GOT3 (cell line): ENCODE results near the gene RBMX.
"Not testable (repeated sequence)": the region's sequence is repeated elsewhere in the genome, so short reads cannot be mapped to it uniquely, and the experiment has no call there.

Experiments
- DNase-seq: peaks from one replicate; lab custom pipeline; 2025; ENCODE audit warnings: mixed read lengths; lab: John Stamatoyannopoulos, UW

The RBMX gene

GRCh38 chrX:136880452-136881013 is at the start of gene RBMX:
TSS of gene RBMX (minus strand) at chrX:136880725. CDS start at chrX:136879427, 1,298 bp downstream.
- DNase-seq, result peak; percentile 66

GRCh38 chrX:136921438-136921837 is 40.9 kb upstream of the RBMX start:
- DNase-seq, result not testable (repeated sequence)

- no peak for DNase-seq
Observed at GRCh38 chrX:136920001-136920400, 39.5 kb upstream of the RBMX start.

GRCh38 chrX:136916827-136917226 is 36.3 kb upstream of the RBMX start:
- DNase-seq, result no peak

GRCh38 chrX:136911661-136912060 is 31.1 kb upstream of the RBMX start:
- not testable (repeated sequence) for DNase-seq

GRCh38 chrX:136911253-136911652 is 30.7 kb upstream of the RBMX start:
- no peak for DNase-seq

GRCh38 chrX:136910565-136911035 is 30.1 kb upstream of the RBMX start:
- no peak for DNase-seq

- peak; percentile 41 for DNase-seq
Observed at GRCh38 chrX:136909706-136910564, 29.4 kb upstream of the RBMX start.

GRCh38 chrX:136909119-136909705 is 28.7 kb upstream of the RBMX start:
- DNase-seq, result peak; percentile 56

GRCh38 chrX:136907621-136908020 is 27.1 kb upstream of the RBMX start:
- no peak for DNase-seq

- DNase-seq, result no peak
Observed at GRCh38 chrX:136906921-136907510, 26.5 kb upstream of the RBMX start.

- not testable (repeated sequence) for DNase-seq
Observed at GRCh38 chrX:136904067-136904466, 23.5 kb upstream of the RBMX start.

- DNase-seq, result not testable (repeated sequence)
Observed at GRCh38 chrX:136900071-136900470, 19.5 kb upstream of the RBMX start.

GRCh38 chrX:136899221-136899620 is 18.7 kb upstream of the RBMX start:
- DNase-seq, result no peak

- not testable (repeated sequence) for DNase-seq
Observed at GRCh38 chrX:136898752-136899151, 18.2 kb upstream of the RBMX start.

- DNase-seq, result no peak
Observed at GRCh38 chrX:136896121-136896914, 15.8 kb upstream of the RBMX start.

GRCh38 chrX:136892412-136892811 is 11.9 kb upstream of the RBMX start:
- DNase-seq, result no peak

- not testable (repeated sequence) for DNase-seq
Observed at GRCh38 chrX:136890596-136890995, 10.1 kb upstream of the RBMX start.

- no peak for DNase-seq
Observed at GRCh38 chrX:136889269-136889668, 8.7 kb upstream of the RBMX start.

GRCh38 chrX:136880003-136880451 is 498 bp downstream of the RBMX start:
- no peak for DNase-seq

GRCh38 chrX:136879001-136879687 is 1.4 kb downstream of the RBMX start:
- DNase-seq, result no peak
